Glutamatergic neuron (in vitro differentiated cells): ENCODE data around the gene DMRT1. TPM values are rescaled to one million over a fixed set of nuclear protein-coding genes. Genes with fewer than 3 reads are reported as not detected.

Experiments used
- DNase-seq: peaks from one replicate; pipeline ENCODE4 v3.0.0; 2022
- H3K27ac Mint-ChIP-seq: one replicate; pipeline ENCODE4 v1.8.0; 2020; ENCODE audit warnings: mild to moderate bottlenecking, mixed read lengths, inconsistent platforms; ENCODE audit not compliant: unreplicated experiment
- H3K27me3 Mint-ChIP-seq: one replicate; pipeline ENCODE4 v1.8.0; 2020; ENCODE audit warnings: mild to moderate bottlenecking, moderate library complexity, mixed read lengths, inconsistent platforms; ENCODE audit not compliant: unreplicated experiment
- H3K36me3 Mint-ChIP-seq: one replicate; pipeline ENCODE4 v1.8.0; 2020; ENCODE audit warnings: mild to moderate bottlenecking, mixed read lengths, inconsistent platforms; ENCODE audit not compliant: unreplicated experiment
- H3K4me1 Mint-ChIP-seq: one replicate; pipeline ENCODE4 v1.8.0; 2020; ENCODE audit warnings: mild to moderate bottlenecking, low read depth, mixed read lengths, inconsistent platforms; ENCODE audit not compliant: unreplicated experiment
- H3K4me3 Mint-ChIP-seq: one replicate; pipeline ENCODE4 v1.8.0; 2020; ENCODE audit warnings: mild to moderate bottlenecking, mixed read lengths, inconsistent platforms; ENCODE audit not compliant: unreplicated experiment
- H3K9me3 Mint-ChIP-seq: one replicate; pipeline ENCODE4 v1.8.0; 2020; ENCODE audit warnings: mild to moderate bottlenecking, moderate library complexity, mixed read lengths, inconsistent platforms; ENCODE audit not compliant: unreplicated experiment
- CTCF ChIP-seq: fragments of 200-600 bp; sonication (generic); IDR thresholded peaks from one replicate; pipeline ENCODE4 v1.5.0; 2021; ENCODE audit not compliant: partially characterized antibody, unreplicated experiment
- total RNA-seq: library from RNA; stranded (reverse); fragmentation: NEBNext Ultra II Directional; extraction: Animal tissue kit (Norgen Biotek cat#: 25700); gene quantifications from one replicate; pipeline ENCODE4 v1.2.1, GENCODE V29; 2021; ENCODE audit not compliant: unreplicated experiment

Gene DMRT1
- total RNA-seq, 1 donor from 2014 or later: 0.25 TPM

GRCh38 chr9:926976-927375 lies 85.5 kb downstream of the DMRT1 start:
- Mint-ChIP-seq H3K4me1 (peaks cover 7% of the 10 kb centered on the region), H3K4me3 (no peak overlapping the region), H3K36me3 (no peaks in the 10 kb centered on the region), H3K27me3 (peaks cover 7% of the 10 kb centered on the region), H3K9me3 (peaks cover 4% of the 10 kb centered on the region), H3K27ac (no peak overlapping the region)
- no peak for TF ChIP-seq CTCF
- no peak for DNase-seq

- no peak overlapping the region for H3K27ac Mint-ChIP-seq
- peaks cover 2% of the 10 kb centered on the region for H3K27me3 Mint-ChIP-seq
- DNase-seq: peak; percentile 38
- H3K36me3 Mint-ChIP-seq: no peaks in the 10 kb centered on the region
- TF ChIP-seq CTCF: peak; percentile 74
- H3K4me1 Mint-ChIP-seq: no peaks in the 10 kb centered on the region
- H3K4me3 Mint-ChIP-seq: no peak overlapping the region
- no peaks in the 10 kb centered on the region for H3K9me3 Mint-ChIP-seq
These were observed 87.0 kb downstream of the DMRT1 start for GRCh38 chr9:928363-929042.

GRCh38 chr9:929719-930118 lies 88.2 kb downstream of the DMRT1 start:
- no peak overlapping the region for H3K4me3 Mint-ChIP-seq
- H3K4me1 Mint-ChIP-seq: peaks cover 1% of the 10 kb centered on the region
- no peak for TF ChIP-seq CTCF
- DNase-seq: no peak
- peaks cover 2% of the 10 kb centered on the region for H3K27me3 Mint-ChIP-seq
- H3K9me3 Mint-ChIP-seq: no peaks in the 10 kb centered on the region
- H3K36me3 Mint-ChIP-seq: no peaks in the 10 kb centered on the region
- H3K27ac Mint-ChIP-seq: no peak overlapping the region

GRCh38 chr9:933356-933755 lies 91.9 kb downstream of the DMRT1 start:
- peaks cover 6% of the 10 kb centered on the region for H3K9me3 Mint-ChIP-seq
- no peak for TF ChIP-seq CTCF
- no peak overlapping the region for H3K4me3 Mint-ChIP-seq
- peaks cover 2% of the 10 kb centered on the region for H3K27me3 Mint-ChIP-seq
- H3K4me1 Mint-ChIP-seq: peaks cover 5% of the 10 kb centered on the region
- peaks cover 3% of the 10 kb centered on the region for H3K36me3 Mint-ChIP-seq
- DNase-seq: no peak
- H3K27ac Mint-ChIP-seq: no peak overlapping the region

GRCh38 chr9:935348-935965 lies 94.0 kb downstream of the DMRT1 start:
- Mint-ChIP-seq H3K27me3 (no peaks in the 10 kb centered on the region), H3K9me3 (peaks cover 6% of the 10 kb centered on the region), H3K4me3 (no peak overlapping the region), H3K4me1 (peaks cover 5% of the 10 kb centered on the region), H3K27ac (peak overlapping the region; percentile 35), H3K36me3 (peaks cover 8% of the 10 kb centered on the region)
- no peak for TF ChIP-seq CTCF
- DNase-seq: peak; percentile 19
